Neural progenitor cell (in vitro differentiated cells): ENCODE measurements around the gene KCNQ1. TPM values are rescaled to one million over a fixed set of nuclear protein-coding genes. Genes with fewer than 3 reads are reported as not detected.

Experiments used
- DNase-seq: peaks from one replicate; pipeline ENCODE4 v3.0.0-alpha.2; 2016; ENCODE audit warnings: low spot score
- H2AFZ ChIP-seq: fragments of 200-600 bp; sonication (generic); replicated peaks from 2 replicates; pipeline ENCODE4 v1.6.1; 2016; ENCODE audit warnings: antibody characterized with exemption
- H3F3A ChIP-seq: fragments of 200-600 bp; sonication (generic); 2 replicates; pipeline ENCODE4 v1.6.1; 2016; ENCODE audit warnings: antibody characterized with exemption, low read depth
- H3K27ac ChIP-seq: fragments of 200-600 bp; sonication (generic); 2 replicates; pipeline ENCODE4 v1.5.1; 2016; ENCODE audit warnings: mild to moderate bottlenecking
- H3K27me3 ChIP-seq: fragments of 200-600 bp; sonication (generic); 2 replicates; pipeline ENCODE4 v1.6.1; 2016; ENCODE audit warnings: mild to moderate bottlenecking, moderate library complexity
- H3K36me3 ChIP-seq: fragments of 200-600 bp; sonication (generic); 2 replicates; pipeline ENCODE4 v1.5.1; 2016
- H3K4me1 ChIP-seq: fragments of 200-600 bp; sonication (generic); 2 replicates; pipeline ENCODE4 v1.6.1; 2016; ENCODE audit warnings: mixed run types
- H3K4me2 ChIP-seq: fragments of 200-600 bp; sonication (generic); 2 replicates; pipeline ENCODE4 v1.6.1; 2016
- H3K4me3 ChIP-seq: fragments of 200-600 bp; sonication (generic); 2 replicates; pipeline ENCODE4 v1.5.1; 2016
- H3K79me2 ChIP-seq: fragments of 200-600 bp; sonication (generic); 2 replicates; pipeline ENCODE4 v1.6.1; 2016; ENCODE audit warnings: low read depth
- H3K9ac ChIP-seq: fragments of 200-600 bp; sonication (generic); 2 replicates; pipeline ENCODE4 v1.6.1; 2016
- H3K9me3 ChIP-seq: fragments of 200-600 bp; sonication (generic); 2 replicates; pipeline ENCODE4 v1.5.1; 2016; ENCODE audit warnings: low read depth
- H4K20me1 ChIP-seq: fragments of 200-600 bp; sonication (generic); 2 replicates; pipeline ENCODE4 v1.6.1; 2016; ENCODE audit warnings: low read depth
- H3K27ac Mint-ChIP-seq: 3 replicates; pipeline ENCODE4 v1.8.0; 2021; ENCODE audit warnings: mixed read lengths
- H3K27me3 Mint-ChIP-seq: 2 replicates; pipeline ENCODE4 v1.8.0; 2022; ENCODE audit warnings: low read depth, mild to moderate bottlenecking, inconsistent platforms, moderate library complexity, mixed read lengths; ENCODE audit not compliant: insufficient read depth
- H3K36me3 Mint-ChIP-seq: 3 replicates; pipeline ENCODE4 v1.8.0; 2021; ENCODE audit warnings: mixed read lengths
- H3K4me1 Mint-ChIP-seq: 3 replicates; pipeline ENCODE4 v1.8.0; 2021; ENCODE audit warnings: mixed read lengths
- H3K4me3 Mint-ChIP-seq: 3 replicates; pipeline ENCODE4 v1.8.0; 2021; ENCODE audit warnings: mild to moderate bottlenecking, moderate library complexity, mixed read lengths
- H3K9me3 Mint-ChIP-seq: 3 replicates; pipeline ENCODE4 v1.8.0; 2020; ENCODE audit warnings: mixed read lengths
- EZH2 ChIP-seq: fragments of 200-600 bp; sonication (generic); IDR thresholded peaks from 2 replicates; pipeline ENCODE4 v1.6.1; 2017; ENCODE audit warnings: antibody characterized with exemption, mild to moderate bottlenecking, moderate library complexity
- EZH2phosphoT487 ChIP-seq: fragments of 200-600 bp; sonication (generic); IDR thresholded peaks from 2 replicates; pipeline ENCODE4 v1.6.1; 2017; ENCODE audit warnings: antibody characterized with exemption
- total RNA-seq: library from RNA; depleted of rRNA; stranded (reverse); fragments of >200 nt; gene quantifications from 2 replicates; pipeline ENCODE4 v1.2.3, GENCODE V29; 2015; ENCODE audit warnings: low replicate concordance
- TF ChIP-seq, protein P1 (sequence below): fragments of 200-600 bp; sonication (generic); IDR thresholded peaks from 2 replicates; pipeline ENCODE4 v1.5.1; 2017; ENCODE audit warnings: antibody characterized with exemption, mild to moderate bottlenecking

KCNQ1 gene
- total RNA-seq, 1 donor from 2014 or later: 0.11 TPM

- H3K79me2 ChIP-seq: no peaks in the 10 kb centered on the region
- no peak overlapping the region for H3K4me3 ChIP-seq
- DNase-seq: no peak
- H3F3A ChIP-seq: peaks cover 7% of the 10 kb centered on the region
- no peak overlapping the region for H3K4me2 ChIP-seq
- no peak for TF ChIP-seq EZH2phosphoT487
- no peak for TF ChIP-seq EZH2
- TF ChIP-seq, protein P1, sequence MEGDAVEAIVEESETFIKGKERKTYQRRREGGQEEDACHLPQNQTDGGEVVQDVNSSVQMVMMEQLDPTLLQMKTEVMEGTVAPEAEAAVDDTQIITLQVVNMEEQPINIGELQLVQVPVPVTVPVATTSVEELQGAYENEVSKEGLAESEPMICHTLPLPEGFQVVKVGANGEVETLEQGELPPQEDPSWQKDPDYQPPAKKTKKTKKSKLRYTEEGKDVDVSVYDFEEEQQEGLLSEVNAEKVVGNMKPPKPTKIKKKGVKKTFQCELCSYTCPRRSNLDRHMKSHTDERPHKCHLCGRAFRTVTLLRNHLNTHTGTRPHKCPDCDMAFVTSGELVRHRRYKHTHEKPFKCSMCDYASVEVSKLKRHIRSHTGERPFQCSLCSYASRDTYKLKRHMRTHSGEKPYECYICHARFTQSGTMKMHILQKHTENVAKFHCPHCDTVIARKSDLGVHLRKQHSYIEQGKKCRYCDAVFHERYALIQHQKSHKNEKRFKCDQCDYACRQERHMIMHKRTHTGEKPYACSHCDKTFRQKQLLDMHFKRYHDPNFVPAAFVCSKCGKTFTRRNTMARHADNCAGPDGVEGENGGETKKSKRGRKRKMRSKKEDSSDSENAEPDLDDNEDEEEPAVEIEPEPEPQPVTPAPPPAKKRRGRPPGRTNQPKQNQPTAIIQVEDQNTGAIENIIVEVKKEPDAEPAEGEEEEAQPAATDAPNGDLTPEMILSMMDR: no peak
- no peak overlapping the region for H3K27ac ChIP-seq
- Mint-ChIP-seq H3K4me1 (peaks cover 24% of the 10 kb centered on the region), H3K36me3 (no peaks in the 10 kb centered on the region), H3K9me3 (peaks cover 3% of the 10 kb centered on the region), H3K4me3 (no peak overlapping the region), H3K27ac (no peak overlapping the region), H3K27me3 (peaks cover 16% of the 10 kb centered on the region)
- no peak overlapping the region for H3K9ac ChIP-seq
- peaks cover 25% of the 10 kb centered on the region for H3K27me3 ChIP-seq
- no peaks in the 10 kb centered on the region for H4K20me1 ChIP-seq
- peaks cover 17% of the 10 kb centered on the region for H3K4me1 ChIP-seq
- H2AFZ ChIP-seq: no peak overlapping the region
- H3K36me3 ChIP-seq: no peaks in the 10 kb centered on the region
- H3K9me3 ChIP-seq: no peaks in the 10 kb centered on the region
Measured at GRCh38 chr11:2748061-2748813, 303.4 kb downstream of the KCNQ1 start.

GRCh38 chr11:2748814-2749554, 304.2 kb downstream of the KCNQ1 start:
- Histone ChIP-seq H3K4me3 (no peak overlapping the region), H3K27me3 (peaks cover 25% of the 10 kb centered on the region), H3K4me2 (no peak overlapping the region), H2AFZ (no peak overlapping the region), H3K9me3 (no peaks in the 10 kb centered on the region), H3K9ac (no peak overlapping the region), H3F3A (peaks cover 7% of the 10 kb centered on the region), H3K36me3 (no peaks in the 10 kb centered on the region), H3K4me1 (peaks cover 17% of the 10 kb centered on the region), H3K27ac (no peak overlapping the region), H4K20me1 (no peaks in the 10 kb centered on the region), H3K79me2 (no peaks in the 10 kb centered on the region)
- Mint-ChIP-seq H3K27me3 (peaks cover 19% of the 10 kb centered on the region), H3K4me1 (peaks cover 27% of the 10 kb centered on the region), H3K36me3 (no peaks in the 10 kb centered on the region), H3K27ac (peak overlapping the region; percentile 50), H3K4me3 (no peak overlapping the region), H3K9me3 (peaks cover 6% of the 10 kb centered on the region)
- TF ChIP-seq, protein P1: no peak
- TF ChIP-seq EZH2phosphoT487 (no peak), EZH2 (no peak)
- no peak for DNase-seq

DNA sequence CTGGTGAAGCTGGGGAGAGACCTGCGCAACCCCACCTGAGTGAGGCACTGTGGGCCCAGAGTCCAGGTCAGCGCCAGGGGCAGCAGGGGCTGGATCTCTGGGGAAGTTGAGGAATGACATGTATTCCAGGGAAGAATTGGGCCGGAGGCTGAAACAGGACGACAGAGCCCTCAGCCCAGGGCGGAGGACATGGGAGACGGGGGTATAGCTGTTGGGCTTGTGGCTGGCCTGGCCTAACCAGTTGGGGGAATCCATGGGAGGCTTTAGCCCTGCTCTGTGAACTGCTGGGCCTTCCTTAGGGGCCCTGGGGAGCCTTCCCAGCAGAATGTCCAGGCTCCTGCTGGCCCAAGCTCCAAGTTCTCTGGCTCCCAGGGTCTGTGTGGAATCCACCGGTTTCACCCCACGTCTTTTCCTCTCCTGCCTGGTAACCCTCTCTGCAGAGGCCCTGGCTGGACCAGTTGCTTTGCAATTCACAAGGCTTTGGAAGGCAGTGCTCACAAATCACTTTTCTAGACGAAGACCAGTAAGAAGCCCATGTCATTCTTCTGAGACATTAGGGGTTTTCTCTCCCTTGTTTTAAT, 305.4 kb downstream of the KCNQ1 start:
- Histone ChIP-seq H3K4me2 (peak overlapping the region; percentile 39), H3K36me3 (no peaks in the 10 kb centered on the region), H2AFZ (no peak overlapping the region), H3K27me3 (peaks cover 16% of the 10 kb centered on the region), H3K79me2 (no peaks in the 10 kb centered on the region), H3K27ac (peak overlapping the region; percentile 3), H3K4me3 (no peak overlapping the region), H4K20me1 (no peaks in the 10 kb centered on the region), H3K9ac (no peak overlapping the region), H3K4me1 (peaks cover 17% of the 10 kb centered on the region), H3K9me3 (no peaks in the 10 kb centered on the region), H3F3A (peaks cover 7% of the 10 kb centered on the region)
- Mint-ChIP-seq H3K36me3 (no peaks in the 10 kb centered on the region), H3K4me3 (no peak overlapping the region), H3K4me1 (peaks cover 27% of the 10 kb centered on the region), H3K27ac (peak overlapping the region; percentile 92), H3K9me3 (peaks cover 12% of the 10 kb centered on the region), H3K27me3 (peaks cover 22% of the 10 kb centered on the region)
- no peak for DNase-seq
- no peak for TF ChIP-seq EZH2
- TF ChIP-seq, protein P1: no peak
- TF ChIP-seq EZH2phosphoT487: no peak
